ENCODE results near the gene MAP7D2. TPM values are rescaled to one million over a fixed set of nuclear protein-coding genes. Genes with fewer than 3 reads are reported as not detected.

MAP7D2 gene
- total RNA-seq, 4 donors from 2014 or later: 0.60 to 1.5 TPM; not detected in 2

GRCh38 chrX:20046223-20046622 is 70.5 kb downstream of the MAP7D2 start:
- no peak overlapping the region for H3K4me3 ChIP-seq
- no peaks in the 10 kb centered on the region for H3K4me1 ChIP-seq
- TF ChIP-seq CTCF (IDR thresholded peaks at IDR 0.05): no peak
- TF ChIP-seq EP300 (IDR thresholded peaks at IDR 0.05): no peak
- no peak for TF ChIP-seq POLR2A (IDR thresholded peaks at IDR 0.05)
- WGBS, 2 donors: 66 to 67% methylated on average over 1 of the region's 1 CpG
- H3K27me3 ChIP-seq: peaks cover 0 to 6% of the 10 kb centered on the region in 2 donors
- no peak for DNase-seq (ENCODE audit: low spot score in 2 of 2)
- H3K27ac ChIP-seq: no peak overlapping the region
- no peaks in the 10 kb centered on the region for H3K36me3 ChIP-seq
- H3K9me3 ChIP-seq: no peaks in the 10 kb centered on the region

GRCh38 chrX:20042221-20042620 is 74.5 kb downstream of the MAP7D2 start:
- no peak for TF ChIP-seq POLR2A (IDR thresholded peaks at IDR 0.05)
- TF ChIP-seq CTCF (IDR thresholded peaks at IDR 0.05): no peak
- no peak for TF ChIP-seq EP300 (IDR thresholded peaks at IDR 0.05)
- H3K27ac ChIP-seq: no peak overlapping the region
- no peaks in the 10 kb centered on the region for H3K27me3 ChIP-seq
- no peaks in the 10 kb centered on the region for H3K9me3 ChIP-seq
- no peak overlapping the region for H3K4me3 ChIP-seq
- WGBS, 2 donors: 81 to 96% methylated on average over 7 of the region's 7 CpGs
- no peaks in the 10 kb centered on the region for H3K4me1 ChIP-seq
- no peak for DNase-seq (ENCODE audit: low spot score in 2 of 2)
- H3K36me3 ChIP-seq: no peaks in the 10 kb centered on the region

- Histone ChIP-seq H3K27me3 (no peaks in the 10 kb centered on the region), H3K27ac (no peak overlapping the region), H3K4me1 (no peaks in the 10 kb centered on the region), H3K36me3 (no peaks in the 10 kb centered on the region), H3K9me3 (no peaks in the 10 kb centered on the region), H3K4me3 (no peak overlapping the region)
- WGBS, 2 donors: 82 to 90% methylated on average over 3 of the region's 3 CpGs
- no peak for TF ChIP-seq POLR2A (IDR thresholded peaks at IDR 0.05)
- TF ChIP-seq EP300 (IDR thresholded peaks at IDR 0.05): no peak
- no peak for TF ChIP-seq CTCF (IDR thresholded peaks at IDR 0.05)
- DNase-seq (ENCODE audit: low spot score in 2 of 2): no peak
Measured at GRCh38 chrX:20038966-20039365, 77.7 kb downstream of the MAP7D2 start.

DNA sequence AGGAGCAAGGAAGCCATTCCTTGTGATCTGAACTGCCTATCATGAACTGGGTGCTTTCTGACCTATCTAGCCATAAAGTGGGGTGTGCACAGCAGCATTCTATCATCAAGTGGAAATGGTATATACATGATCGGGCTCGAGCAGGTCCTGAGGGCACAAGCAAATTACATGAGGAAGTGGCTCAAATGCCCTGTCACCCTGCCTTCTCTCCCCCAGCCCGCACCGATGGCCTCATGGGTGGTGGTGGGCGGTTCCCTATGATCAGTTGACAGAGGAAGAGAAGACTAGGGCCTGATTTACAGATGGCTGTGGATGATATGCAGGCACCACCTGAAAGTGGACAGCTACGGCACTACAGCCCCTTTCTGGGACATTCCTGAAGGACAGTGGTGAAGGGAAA is 79.5 kb downstream of the MAP7D2 start:
- Histone ChIP-seq H3K9me3 (no peaks in the 10 kb centered on the region), H3K36me3 (no peaks in the 10 kb centered on the region), H3K27ac (no peak overlapping the region), H3K27me3 (no peaks in the 10 kb centered on the region), H3K4me1 (no peaks in the 10 kb centered on the region), H3K4me3 (no peak overlapping the region)
- DNase-seq (ENCODE audit: low spot score in 2 of 2): no peak
- 87 to 97% methylated on average over 5 to 6 of the region's 6 CpGs for WGBS, 2 donors
- TF ChIP-seq EP300 (IDR thresholded peaks at IDR 0.05): no peak
- no peak for TF ChIP-seq CTCF (IDR thresholded peaks at IDR 0.05)
- no peak for TF ChIP-seq POLR2A (IDR thresholded peaks at IDR 0.05)

DNA sequence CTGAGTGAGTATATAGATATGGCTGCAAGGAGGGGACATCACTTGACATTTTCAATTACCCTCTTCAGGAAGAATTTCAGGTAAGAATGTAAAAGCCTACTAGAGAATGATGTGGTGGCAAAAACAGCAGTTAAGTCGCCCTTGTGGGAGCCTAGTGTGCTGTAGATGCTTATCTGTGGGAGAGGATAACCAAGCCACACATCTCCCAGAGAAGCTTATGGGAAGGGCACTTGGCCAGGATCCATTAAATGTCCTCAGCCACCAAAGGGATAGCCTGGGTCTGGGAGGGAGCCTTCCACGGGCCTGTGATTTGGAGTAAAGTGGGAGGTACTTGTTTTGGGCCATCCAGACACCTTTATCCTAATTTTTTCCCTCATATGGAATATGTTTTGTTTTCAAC is 84.5 kb downstream of the MAP7D2 start:
- Histone ChIP-seq H3K9me3 (no peaks in the 10 kb centered on the region), H3K4me3 (no peak overlapping the region), H3K4me1 (no peaks in the 10 kb centered on the region), H3K27ac (no peak overlapping the region), H3K36me3 (no peaks in the 10 kb centered on the region), H3K27me3 (no peaks in the 10 kb centered on the region)
- WGBS, 2 donors: 50 to 69% methylated on average over 2 of the region's 2 CpGs
- no peak for TF ChIP-seq EP300 (IDR thresholded peaks at IDR 0.05)
- TF ChIP-seq POLR2A (IDR thresholded peaks at IDR 0.05): no peak
- DNase-seq (ENCODE audit: low spot score in 2 of 2): no peak

DNA sequence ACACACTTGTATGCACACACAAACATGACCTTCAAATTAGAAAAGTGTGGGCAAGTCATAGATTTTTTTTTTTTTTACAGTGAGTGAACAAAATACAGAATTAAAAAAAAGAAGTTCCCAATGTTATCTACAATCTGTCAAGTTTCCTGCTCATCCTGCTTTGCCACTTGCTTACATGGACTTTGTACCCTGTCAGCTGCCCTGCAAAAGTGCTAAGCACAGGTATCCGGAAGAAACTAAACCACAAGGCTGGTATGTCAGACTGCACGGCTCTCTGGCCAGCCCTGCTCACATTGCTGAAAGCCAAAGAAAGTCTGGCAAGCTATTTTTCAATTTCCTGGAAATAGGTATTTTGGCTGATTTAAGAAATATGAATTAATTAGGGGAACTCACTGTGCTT is 87.0 kb downstream of the MAP7D2 start:
- Histone ChIP-seq H3K27ac (no peak overlapping the region), H3K4me3 (no peak overlapping the region), H3K27me3 (no peaks in the 10 kb centered on the region), H3K4me1 (no peaks in the 10 kb centered on the region), H3K9me3 (no peaks in the 10 kb centered on the region), H3K36me3 (no peaks in the 10 kb centered on the region)
- DNase-seq (ENCODE audit: low spot score in 2 of 2): no peak
- 69 to 87% methylated on average over 2 of the region's 2 CpGs for WGBS, 2 donors
- TF ChIP-seq EP300 (IDR thresholded peaks at IDR 0.05) (no peak), POLR2A (IDR thresholded peaks at IDR 0.05) (no peak), CTCF (IDR thresholded peaks at IDR 0.05) (no peak)

All from tibial nerve (tissue), 4 donors.